Measurements from ENCODE around the gene NBPF11.
"Not testable (repeated sequence)": the region's sequence is repeated elsewhere in the genome, so short reads cannot be mapped to it uniquely, and the experiment has no call there.

Gene NBPF11

DNA sequence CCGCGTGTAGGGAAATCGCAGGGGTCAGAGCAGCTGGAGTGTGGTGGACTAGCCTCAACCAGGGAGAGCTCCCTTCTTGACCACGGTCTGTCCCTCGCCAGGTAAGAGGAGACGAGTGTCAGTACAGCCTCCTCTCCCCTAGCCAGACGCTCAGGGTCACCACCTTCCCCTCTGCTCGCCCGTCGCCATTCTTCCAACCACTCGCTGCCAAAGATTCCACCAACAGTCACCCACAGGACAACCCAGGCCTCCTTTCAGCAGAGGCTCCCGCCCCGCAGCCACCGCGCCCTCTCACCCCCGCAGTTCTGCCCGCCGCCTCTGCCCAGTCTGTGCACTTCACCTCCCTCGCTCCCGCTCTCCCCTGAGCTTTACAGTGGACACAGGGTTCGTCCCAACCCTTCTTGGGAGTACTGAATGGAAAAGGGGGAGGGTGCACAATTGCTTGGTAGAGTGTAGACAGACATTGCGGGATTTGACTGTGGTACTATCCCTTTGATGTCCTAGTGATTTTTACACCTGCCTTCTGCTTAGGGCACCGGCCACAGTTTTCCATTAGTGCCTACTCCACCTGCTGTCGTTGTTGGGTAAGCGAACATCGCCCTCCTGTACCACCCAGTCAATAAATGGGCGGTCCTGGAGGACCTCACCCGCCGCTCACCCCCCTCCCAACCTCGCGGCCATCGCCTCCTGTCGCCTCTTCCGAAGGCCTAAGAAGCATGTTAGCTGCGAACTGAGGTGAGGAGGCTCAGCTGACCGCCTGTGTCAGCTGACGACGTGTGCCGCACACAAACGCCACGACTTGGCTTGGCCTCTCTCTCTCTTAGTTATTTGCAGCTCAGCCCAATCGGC is 9.2 kb upstream of the NBPF11 start:
- no peak overlapping the region for H3K4me3 ChIP-seq (ENCODE audit: low read depth, low read length)
- DNase-seq (ENCODE audit: low read depth) = no peak
- TF ChIP-seq, protein P1, sequence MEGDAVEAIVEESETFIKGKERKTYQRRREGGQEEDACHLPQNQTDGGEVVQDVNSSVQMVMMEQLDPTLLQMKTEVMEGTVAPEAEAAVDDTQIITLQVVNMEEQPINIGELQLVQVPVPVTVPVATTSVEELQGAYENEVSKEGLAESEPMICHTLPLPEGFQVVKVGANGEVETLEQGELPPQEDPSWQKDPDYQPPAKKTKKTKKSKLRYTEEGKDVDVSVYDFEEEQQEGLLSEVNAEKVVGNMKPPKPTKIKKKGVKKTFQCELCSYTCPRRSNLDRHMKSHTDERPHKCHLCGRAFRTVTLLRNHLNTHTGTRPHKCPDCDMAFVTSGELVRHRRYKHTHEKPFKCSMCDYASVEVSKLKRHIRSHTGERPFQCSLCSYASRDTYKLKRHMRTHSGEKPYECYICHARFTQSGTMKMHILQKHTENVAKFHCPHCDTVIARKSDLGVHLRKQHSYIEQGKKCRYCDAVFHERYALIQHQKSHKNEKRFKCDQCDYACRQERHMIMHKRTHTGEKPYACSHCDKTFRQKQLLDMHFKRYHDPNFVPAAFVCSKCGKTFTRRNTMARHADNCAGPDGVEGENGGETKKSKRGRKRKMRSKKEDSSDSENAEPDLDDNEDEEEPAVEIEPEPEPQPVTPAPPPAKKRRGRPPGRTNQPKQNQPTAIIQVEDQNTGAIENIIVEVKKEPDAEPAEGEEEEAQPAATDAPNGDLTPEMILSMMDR (IDR thresholded peaks at IDR 0.05; ENCODE audit: low read depth, low read length) = no peak
- TF ChIP-seq POLR2A (IDR thresholded peaks at IDR 0.05; ENCODE audit: extremely low read depth, insufficient read length) (no peak), MYC (IDR thresholded peaks at IDR 0.05; ENCODE audit: low read depth, low read length) (no peak)
- TF ChIP-seq, protein P2, sequence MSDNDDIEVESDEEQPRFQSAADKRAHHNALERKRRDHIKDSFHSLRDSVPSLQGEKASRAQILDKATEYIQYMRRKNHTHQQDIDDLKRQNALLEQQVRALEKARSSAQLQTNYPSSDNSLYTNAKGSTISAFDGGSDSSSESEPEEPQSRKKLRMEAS (IDR thresholded peaks at IDR 0.05; ENCODE audit: low read depth, low read length) = no peak

DNA sequence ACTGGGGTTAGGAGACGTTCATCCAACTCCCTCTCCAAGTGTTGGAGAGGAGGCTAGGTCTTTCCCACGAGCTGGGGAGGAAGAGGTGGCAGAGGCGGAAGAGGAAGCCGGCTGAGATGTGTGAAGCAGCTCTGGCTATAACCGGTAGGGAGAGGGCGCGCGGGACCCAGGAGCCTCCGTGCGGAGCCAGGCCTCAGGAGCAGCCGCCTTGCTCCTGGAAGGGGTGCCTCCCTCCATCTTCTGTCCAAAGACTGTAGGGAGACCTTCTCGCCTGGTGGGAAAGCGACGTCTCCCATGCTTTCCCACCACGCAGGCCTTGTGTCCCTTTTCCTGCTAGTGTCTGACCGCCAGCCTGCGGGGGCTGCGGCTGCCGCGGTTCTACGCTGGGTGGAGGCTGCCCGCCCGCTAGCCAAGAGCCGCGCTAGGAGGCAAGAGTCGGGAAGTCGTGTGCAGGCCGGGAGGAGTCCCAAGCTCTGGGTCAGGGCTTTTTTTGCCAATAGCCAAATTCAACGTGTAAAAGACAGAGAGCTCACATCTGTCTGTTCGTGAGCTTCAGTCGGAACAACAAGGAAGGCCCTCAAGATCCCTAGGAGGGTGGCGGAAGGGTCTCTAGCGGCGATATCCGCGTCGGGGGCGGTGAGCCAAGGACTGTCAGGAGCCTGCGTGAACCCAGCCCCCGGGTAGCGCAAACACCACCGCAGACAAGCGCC is 8.4 kb upstream of the NBPF11 start:
- DNase-seq (ENCODE audit: low read depth) = no peak

DNA sequence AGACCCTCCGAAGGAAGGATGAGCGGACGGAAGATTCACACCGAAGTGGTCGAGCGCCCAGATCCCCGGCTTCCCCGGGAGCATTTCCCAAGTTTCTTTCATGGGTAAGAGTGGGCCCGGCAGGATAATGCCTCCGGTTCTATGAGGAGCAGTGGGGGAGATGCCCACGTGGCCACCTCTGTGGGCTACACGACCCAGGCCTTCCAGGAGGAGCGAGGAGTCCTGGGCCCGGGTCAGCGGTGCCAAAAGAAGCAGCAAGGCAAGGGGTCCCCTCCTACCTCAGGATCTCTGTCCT is 7.9 kb upstream of the NBPF11 start:
- no peak for DNase-seq (ENCODE audit: low read depth)
- H3K4me3 ChIP-seq (ENCODE audit: low read depth, low read length) = no peak overlapping the region
- TF ChIP-seq, protein P2 (IDR thresholded peaks at IDR 0.05; ENCODE audit: low read depth, low read length) = no peak
- TF ChIP-seq, protein P1 (IDR thresholded peaks at IDR 0.05; ENCODE audit: low read depth, low read length) = no peak

More for the DNA sequence above, 8.4 kb upstream of the NBPF11 start:
- H3K4me3 ChIP-seq (ENCODE audit: low read depth, low read length) = no peak overlapping the region
- TF ChIP-seq, protein P1 (IDR thresholded peaks at IDR 0.05; ENCODE audit: low read depth, low read length) = no peak
- TF ChIP-seq POLR2A (IDR thresholded peaks at IDR 0.05; ENCODE audit: extremely low read depth, insufficient read length) = no peak
- TF ChIP-seq, protein P2 (IDR thresholded peaks at IDR 0.05; ENCODE audit: low read depth, low read length) = no peak
- TF ChIP-seq MYC (IDR thresholded peaks at IDR 0.05; ENCODE audit: low read depth, low read length) = no peak

DNA sequence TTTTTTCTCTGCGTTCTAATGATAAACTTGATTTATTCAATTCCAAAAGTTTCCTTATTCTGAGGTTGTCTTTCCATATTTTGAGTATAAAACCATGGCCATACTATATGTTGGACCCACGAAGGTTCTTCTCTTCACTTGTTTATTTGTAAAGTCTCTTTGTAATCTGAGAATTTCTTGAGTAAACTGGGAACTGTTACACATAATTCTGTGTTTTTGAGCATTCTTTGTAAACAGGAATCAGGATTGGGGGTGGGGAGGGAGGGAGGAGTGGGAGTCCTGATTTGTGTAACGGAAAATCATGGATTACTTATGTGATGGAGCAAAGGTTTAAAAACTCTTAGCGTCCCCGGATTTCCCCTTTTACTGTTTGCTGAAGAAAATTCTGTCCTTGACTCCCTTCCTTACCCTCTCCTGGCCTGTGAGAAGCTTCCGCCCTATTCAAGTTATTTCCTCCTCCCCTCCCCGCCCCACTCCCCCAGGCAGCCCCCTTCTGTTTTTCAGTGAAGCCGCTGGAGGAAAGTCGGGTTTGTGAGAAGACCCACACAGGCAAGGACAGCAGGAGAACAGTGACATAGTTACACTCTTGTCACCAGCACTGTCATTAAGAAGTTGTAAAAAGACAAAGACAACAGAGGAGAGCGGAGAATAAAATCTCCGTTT is 6.4 kb upstream of the NBPF11 start:
- no peak for DNase-seq (ENCODE audit: low read depth)
- no peak overlapping the region for H3K4me3 ChIP-seq (ENCODE audit: low read depth, low read length)
- TF ChIP-seq POLR2A (IDR thresholded peaks at IDR 0.05; ENCODE audit: extremely low read depth, insufficient read length) (no peak), MYC (IDR thresholded peaks at IDR 0.05; ENCODE audit: low read depth, low read length) (no peak)
- TF ChIP-seq, protein P2 (IDR thresholded peaks at IDR 0.05; ENCODE audit: low read depth, low read length) = no peak
- TF ChIP-seq, protein P1 (IDR thresholded peaks at IDR 0.05; ENCODE audit: low read depth, low read length) = no peak

DNA sequence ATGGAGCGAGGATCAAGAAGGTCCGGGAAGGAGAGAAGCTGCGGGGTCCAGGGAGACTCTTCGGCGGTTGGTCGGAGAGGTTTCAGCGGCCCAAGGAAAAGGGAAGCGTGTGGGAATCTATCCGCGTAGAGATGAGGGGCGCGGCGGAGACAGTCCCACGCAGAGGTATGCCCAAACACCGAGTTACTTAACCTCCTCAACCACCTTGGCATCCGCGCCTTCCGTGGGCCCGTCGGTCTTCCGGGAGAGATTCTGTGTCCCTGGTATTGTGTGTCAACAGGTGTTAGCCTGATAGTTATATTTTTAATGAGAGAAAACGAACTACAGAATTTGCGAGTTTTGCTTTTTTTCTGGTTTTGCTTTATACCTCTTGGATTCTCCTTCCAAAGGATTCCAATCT is 5.7 kb upstream of the NBPF11 start:
- not testable (repeated sequence) for H3K4me3 ChIP-seq (ENCODE audit: low read depth, low read length); DNase-seq (ENCODE audit: low read depth)

DNA sequence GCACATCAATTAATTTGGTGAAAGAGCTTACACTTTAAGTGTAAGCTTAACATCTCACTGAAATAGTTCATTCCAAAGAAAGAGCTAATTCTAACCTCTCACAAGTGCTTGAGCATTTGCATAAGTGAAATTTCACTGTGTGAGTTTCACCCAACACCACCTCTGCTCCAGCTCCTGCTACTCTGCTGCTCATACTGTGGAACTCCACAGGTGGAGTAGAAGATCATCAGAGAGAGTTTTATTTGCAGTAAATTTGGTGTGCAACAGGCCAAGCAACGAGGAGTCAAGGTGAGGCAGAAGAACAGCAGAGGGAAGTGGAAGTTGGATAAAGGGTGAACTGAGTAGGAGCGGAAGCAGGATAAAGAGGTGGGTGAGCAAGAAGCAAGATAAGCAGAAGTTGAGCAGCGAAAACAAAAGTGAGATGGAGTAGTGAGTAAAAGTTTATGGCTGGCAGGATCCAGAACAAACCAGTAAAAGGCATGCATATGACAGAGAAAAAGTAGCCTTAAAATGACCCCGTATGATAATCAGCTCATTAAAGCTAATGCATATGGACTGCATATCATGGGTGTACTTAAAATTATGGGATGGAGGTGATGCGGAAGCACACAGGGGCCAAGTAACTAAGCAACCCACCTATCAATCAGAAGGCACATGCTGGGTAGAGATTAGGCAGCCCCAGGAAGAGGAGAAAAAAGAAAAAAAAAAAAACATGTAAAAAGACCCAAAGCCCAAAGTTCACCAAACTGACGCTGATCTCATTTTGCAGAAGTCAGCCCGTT is 3.6 kb upstream of the NBPF11 start:
- not testable (repeated sequence) for H3K4me3 ChIP-seq (ENCODE audit: low read depth, low read length); DNase-seq (ENCODE audit: low read depth)

DNA sequence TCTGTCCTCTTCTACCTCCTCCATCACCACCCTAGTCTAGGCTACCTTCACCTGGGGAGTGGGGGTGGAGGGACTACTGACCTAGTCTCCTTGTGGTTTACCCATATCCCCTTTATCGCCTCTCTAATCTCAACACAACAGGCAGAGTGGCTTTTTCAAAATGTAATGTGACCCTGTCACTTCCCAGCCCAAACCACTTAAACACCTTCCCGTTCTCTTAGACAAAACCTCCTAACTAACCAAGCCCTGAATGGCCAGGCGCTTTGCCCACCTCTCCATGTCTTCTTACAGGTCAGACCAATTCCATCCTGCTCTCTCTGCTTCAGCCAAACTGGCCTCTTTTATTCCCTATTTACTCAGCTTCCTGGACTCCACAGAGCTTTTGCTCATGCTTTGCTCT is 714 bp upstream of the NBPF11 start:
- DNase-seq (ENCODE audit: low read depth); H3K4me3 ChIP-seq (ENCODE audit: low read depth, low read length): not testable (repeated sequence)

DNA sequence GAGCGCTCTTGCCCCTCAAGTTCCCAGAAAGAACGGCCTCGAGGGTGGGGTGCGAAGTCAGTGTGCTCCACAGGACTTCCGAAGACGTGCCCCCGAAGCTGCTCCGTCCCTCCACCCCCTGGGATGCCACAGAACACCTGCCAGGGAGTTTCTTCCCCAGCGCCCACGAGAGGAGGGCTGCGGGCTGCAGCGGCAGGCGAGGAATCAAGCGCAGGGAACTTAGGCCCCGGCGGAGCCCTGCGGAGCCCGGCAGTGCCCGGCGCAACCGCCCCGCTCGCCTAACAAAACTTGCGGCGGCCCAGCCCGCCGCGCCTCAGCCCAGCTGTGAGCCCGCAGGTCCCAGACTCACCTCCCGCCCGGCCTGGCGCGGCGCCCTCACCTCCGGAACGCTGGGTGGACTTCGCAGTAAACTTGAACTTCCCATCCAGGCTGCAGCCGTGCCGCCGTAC is 686 bp downstream of the NBPF11 start:
- peak; percentile 52 for DNase-seq (ENCODE audit: low read depth)
- peak overlapping the region; percentile 49 for H3K4me3 ChIP-seq (ENCODE audit: low read depth, low read length)

DNA sequence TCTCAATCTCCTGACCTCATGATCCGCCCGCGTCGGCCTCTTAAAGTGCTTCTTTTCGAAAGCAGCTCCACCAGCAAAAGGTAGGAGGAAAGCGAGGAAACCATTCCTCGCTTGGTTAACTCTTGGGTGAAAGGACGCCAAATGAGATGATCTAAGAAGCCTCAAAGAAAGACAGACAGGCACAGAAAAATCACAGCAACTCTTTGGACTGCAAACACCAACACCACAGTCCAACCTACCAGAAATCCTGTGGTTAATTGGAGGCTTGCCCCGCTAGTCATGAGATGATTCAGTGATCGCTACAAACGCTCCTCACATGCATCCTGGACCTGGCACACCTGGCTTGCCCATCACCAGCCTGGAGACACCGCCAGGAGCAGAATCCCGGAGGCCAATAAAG is 1.1 kb downstream of the NBPF11 start:
- H3K4me3 ChIP-seq (ENCODE audit: low read depth, low read length) = peak overlapping the region; percentile 49
- not testable (repeated sequence) for DNase-seq (ENCODE audit: low read depth)

DNA sequence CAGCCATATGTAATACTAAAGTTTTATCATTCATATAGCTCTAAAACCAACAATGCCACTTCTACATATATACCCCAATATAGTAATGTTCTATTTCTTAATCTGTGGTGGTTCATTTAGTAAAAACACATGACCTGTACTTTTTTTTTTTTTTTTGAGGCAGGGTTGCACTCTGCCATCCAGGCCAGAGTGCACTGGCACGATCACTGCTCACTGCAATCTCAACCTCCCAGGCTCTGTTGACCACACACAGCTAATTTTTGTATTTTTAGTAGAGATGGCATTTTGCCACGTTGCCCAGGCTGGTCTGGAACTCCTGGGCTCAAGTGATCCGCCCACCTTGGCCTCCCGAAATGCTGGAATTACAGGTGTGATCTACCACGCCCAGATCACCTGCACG is 2.1 kb downstream of the NBPF11 start:
- H3K4me3 ChIP-seq (ENCODE audit: low read depth, low read length); DNase-seq (ENCODE audit: low read depth): not testable (repeated sequence)

All from NB4 (cell line).